HG02885 (cell line): Measurements from ENCODE around the gene DNALI1.

Experiments
- ATAC-seq: cut with Tn5 transposase; IDR thresholded peaks from one replicate; pipeline ENCODE4 v1.9.1; 2021; ENCODE audit warnings: mild to moderate bottlenecking; ENCODE audit not compliant: unreplicated experiment, poor library complexity

The DNALI1 gene

GRCh38 chr1:37599940-37600339, 43.2 kb downstream of the DNALI1 start:
- ATAC-seq = no peak

GRCh38 chr1:37601441-37601840, 44.7 kb downstream of the DNALI1 start:
- no peak for ATAC-seq

DNA sequence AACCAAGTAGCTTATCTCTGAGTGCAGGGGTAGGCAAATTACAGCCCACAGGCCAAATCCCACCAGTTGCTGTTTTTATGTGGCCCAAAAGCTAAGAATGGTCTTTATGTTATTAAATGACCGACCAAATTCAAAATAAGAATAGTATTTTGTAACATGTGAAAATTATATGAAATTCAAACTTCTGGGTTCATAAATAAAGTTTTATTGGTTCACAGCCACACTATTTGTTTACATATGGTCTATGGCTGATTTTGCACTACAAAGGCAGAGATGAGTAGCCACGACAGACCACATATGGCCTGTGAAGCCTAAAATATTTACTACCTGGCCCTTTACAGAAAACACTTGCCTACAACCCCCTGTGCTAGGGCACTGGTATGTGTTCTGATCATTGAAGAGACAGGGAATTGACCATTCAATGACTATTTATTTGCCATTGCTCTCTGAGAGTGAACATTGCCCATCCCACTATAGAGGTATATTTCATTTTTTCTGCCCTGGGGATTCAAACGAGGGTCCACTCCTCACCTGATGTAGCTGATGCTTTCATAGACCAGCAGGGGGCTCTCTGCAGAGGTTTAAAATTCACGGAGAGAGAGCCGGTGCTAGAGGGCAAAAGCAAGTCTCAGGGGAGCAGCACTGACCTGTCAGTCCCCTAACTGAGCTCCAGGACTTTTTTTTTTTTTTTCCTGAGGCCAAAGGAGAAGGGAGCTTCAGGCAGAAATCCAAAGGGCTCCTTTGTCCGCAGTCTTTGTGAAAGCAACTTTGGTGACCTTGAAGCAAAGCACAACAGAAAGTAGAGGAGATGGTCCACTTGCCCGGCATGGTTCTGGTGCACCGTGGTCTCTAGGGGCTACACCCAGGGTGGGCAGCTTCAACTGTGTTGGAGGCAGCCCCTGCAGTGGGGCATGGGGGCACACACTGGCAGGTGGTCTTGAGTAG, 46.3 kb downstream of the DNALI1 start:
- no peak for ATAC-seq

DNA sequence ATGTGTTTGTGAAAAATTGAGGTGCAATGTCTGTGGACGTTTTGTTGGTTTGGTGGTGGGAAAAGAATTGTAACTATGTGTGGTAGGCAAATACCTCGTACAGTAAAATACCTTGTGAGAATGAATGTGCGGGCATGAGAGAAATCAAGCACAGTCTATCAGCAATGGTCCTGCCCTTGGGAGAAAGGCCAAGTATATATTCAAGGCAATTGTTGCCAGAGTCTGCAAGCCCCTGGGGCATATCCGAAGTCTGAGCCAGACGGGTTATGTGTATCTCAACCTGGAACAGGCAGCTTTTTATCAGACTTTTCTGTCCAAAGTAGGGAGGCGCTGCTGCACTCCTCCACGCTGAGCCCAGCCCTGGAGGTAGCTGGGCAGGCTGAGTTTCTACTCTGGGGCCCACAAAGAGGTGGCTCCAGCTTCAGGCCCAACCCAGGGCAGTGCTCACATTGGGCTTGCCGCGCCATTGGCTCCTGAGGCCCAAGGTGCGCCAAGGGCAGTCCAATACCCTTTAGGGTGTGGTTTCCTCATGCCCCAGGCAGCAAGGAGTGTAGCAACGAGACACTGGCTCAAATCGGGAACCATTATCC, 48.4 kb downstream of the DNALI1 start:
- no peak for ATAC-seq

- no peak for ATAC-seq
Measured at GRCh38 chr1:37605806-37606474, 49.2 kb downstream of the DNALI1 start.

DNA sequence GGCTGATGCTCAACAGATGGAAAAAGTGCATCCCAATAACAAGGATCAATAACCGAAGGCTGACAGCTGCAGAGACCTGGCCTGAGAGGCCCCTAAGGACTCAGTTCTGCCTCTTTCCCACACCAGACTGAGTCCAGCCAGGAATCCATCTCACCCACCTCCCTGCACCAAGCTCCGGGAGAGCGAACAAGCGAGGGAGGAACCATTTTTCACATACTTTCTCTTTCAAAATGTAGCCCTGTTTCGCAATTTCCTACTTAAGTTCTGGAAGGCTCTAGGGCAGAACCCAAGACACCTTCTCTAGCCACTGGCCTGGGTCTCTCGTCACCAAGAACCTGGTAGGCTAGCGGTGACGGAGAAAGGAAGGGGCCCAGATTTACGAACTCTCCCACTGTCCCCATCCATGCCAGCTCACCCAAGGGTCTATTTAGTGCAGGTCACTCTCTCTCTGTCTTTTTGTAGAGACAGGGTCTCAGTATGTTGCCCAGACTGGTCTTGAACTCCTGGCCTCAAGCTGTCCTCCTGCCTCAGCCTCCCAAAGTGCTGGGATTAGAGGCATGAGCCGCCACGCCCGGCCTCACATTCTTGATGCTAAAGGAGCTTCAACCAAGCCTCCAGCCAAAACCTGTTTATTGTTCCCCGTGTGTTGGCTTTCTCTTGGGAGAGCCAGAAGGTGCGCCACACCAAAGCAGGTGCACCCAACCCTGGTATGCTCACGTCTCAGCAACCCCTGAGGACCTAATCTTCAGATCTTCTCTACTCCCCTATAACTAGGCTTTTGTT, 49.9 kb downstream of the DNALI1 start:
- no peak for ATAC-seq

DNA sequence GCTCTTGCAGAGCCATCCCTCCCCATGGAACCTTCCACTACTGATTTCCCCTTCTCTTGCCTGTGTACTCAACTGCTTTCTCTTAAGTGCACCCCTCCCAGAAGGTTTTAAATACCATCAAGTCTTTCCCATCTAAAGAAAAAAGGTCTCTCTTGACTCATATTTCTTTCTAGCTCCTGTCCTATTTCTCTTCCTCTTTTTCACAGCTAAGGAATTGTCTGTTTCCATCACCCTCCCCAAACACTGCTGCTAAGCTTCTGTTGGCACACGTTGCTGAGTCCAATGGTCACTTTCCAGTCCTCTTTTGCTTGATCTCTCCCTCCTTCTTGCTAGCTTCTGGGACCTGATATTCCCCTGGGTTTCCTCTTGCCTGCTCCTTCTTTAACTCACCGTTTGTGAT, 52.3 kb downstream of the DNALI1 start:
- ATAC-seq = no peak

- ATAC-seq = no peak
Measured at GRCh38 chr1:37609994-37610393, 53.3 kb downstream of the DNALI1 start.

DNA sequence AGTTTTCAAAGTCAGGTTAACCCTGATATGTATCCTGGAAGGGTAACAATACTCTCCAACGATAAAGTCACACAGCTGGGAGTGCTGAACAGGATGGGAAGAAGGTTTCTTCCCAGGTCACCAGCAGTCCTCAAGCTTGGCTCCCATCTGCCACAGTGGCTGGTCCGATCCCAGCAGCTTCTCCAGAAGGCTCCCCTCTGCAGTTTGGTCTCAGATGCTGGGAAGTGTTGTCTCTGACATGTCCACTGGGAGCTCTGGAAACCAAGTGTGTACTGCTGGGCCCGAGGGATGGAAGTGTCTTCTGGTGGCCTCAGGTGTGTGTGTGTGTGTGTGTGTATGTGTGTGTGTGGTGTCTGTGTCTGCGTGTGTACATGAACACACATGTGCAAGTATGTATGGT, 55.4 kb downstream of the DNALI1 start:
- no peak for ATAC-seq

DNA sequence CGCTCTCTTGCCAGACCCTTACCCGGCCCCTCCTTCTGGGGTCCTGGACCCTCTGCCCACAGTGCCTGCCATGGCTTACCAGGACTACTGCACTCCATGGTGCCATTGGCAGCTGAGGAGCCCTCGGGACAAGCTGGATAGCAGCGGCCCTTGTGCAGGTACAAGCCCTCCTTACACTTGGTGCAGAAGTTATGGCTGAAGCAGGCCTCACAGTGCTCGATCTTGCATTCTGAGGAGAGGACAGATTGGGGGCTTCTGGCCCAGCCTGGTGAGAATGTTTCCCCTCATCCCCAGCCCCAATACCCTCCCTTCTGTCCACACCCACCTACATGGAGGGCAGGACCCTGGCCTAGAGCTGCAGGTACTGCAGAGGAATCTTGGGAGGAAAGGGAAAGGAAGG, 57.4 kb downstream of the DNALI1 start:
- ATAC-seq = no peak

GRCh38 chr1:37616330-37616729, 59.6 kb downstream of the DNALI1 start:
- no peak for ATAC-seq
